HCT116 (cell line): Measurements from ENCODE around the gene PHF10. TPM values are rescaled to one million over a fixed set of nuclear protein-coding genes. Genes with fewer than 3 reads are reported as not detected.

ENCODE experiments used
- ATAC-seq: fragments of 200-7000 bp; cut with Tn5 transposase; 2 replicates; pipeline ENCODE4 v1.9.1; 2020; ENCODE audit warnings: mild to moderate bottlenecking, moderate library complexity
- BruUV-seq: library from RNA; stranded (reverse); fragments of 400-500 nt; replicated peaks from 2 replicates; lab custom pipeline; 2021; lab: Mats Ljungman, UMichigan
- CTCF ChIA-PET: fragments of 300-600 bp; sonication (Branson Sonifier 250); formaldehyde crosslinking; loops from one replicate; lab custom pipeline; 2021; ENCODE audit warnings: antibody characterized with exemption; lab: Charles Lee
- POLR2A ChIA-PET: fragments of 300-600, 350-600 bp; sonication (Branson Sonifier 250); formaldehyde crosslinking; loops from one replicate; lab custom pipeline; 2021; ENCODE audit warnings: antibody characterized with exemption; lab: Charles Lee
- RAD21 ChIA-PET, 2 experiments: fragments of 300-600 bp; sonication (Branson Sonifier 250); formaldehyde crosslinking; loops; one replicate each; lab custom pipeline; 2023; ENCODE audit warnings: low total read pairs in 2 of 2; ENCODE audit not compliant: uncharacterized antibody in 2 of 2, unreplicated experiment in 2 of 2, low non-redundant PET in 1 of 2; lab: Charles Lee
- DNase-seq: peaks from one replicate; pipeline ENCODE4 v3.0.0-alpha.2; 2010; ENCODE audit warnings: low read depth, low spot score
- H2AFZ ChIP-seq: fragments of 200-600 bp; shearing (Covaris generic), sonication (generic); 2 replicates; pipeline ENCODE4 v1.6.1; 2017; ENCODE audit warnings: low read depth, mixed run types, mixed read lengths, antibody characterized with exemption, low read length; ENCODE audit not compliant: poor library complexity, severe bottlenecking
- H3K27ac ChIP-seq: 2 replicates; pipeline ENCODE4 v1.5.1; 2012; ENCODE audit warnings: low read depth, low read length
- H3K27me3 ChIP-seq: fragments of 200-600 bp; sonication (generic); 2 replicates; pipeline ENCODE4 v1.6.1; 2016; ENCODE audit warnings: mixed run types, low read length, mixed read lengths; ENCODE audit not compliant: insufficient read depth
- H3K36me3 ChIP-seq, 2 experiments: fragments of 200-500 bp in 1 of 2; fragments of 200-600 bp in 1 of 2; sonication (Bioruptor generic) in 1 of 2; sonication (generic) in 1 of 2; 2 replicates each; pipeline versions ENCODE4 v1.5.1 to v1.6.1; 2014 to 2016; ENCODE audit warnings: low read length in 2 of 2, inconsistent platforms in 1 of 2, mixed read lengths in 1 of 2, mixed run types in 1 of 2; ENCODE audit not compliant: insufficient read depth in 2 of 2, control insufficient read depth in 1 of 2
- H3K4me1 ChIP-seq, 2 experiments: fragments of 200-600 bp in 1 of 2; sonication (generic) in 1 of 2; 2 replicates each; pipeline versions ENCODE4 v1.5.1 to v1.6.1; 2012 to 2017; ENCODE audit warnings: low read length in 2 of 2, inconsistent platforms in 1 of 2, mild to moderate bottlenecking in 1 of 2, mixed read lengths in 1 of 2, mixed run types in 1 of 2, moderate library complexity in 1 of 2; ENCODE audit not compliant: insufficient read depth in 2 of 2, control insufficient read depth in 1 of 2
- H3K4me2 ChIP-seq: fragments of 200-600 bp; sonication (generic); 2 replicates; pipeline ENCODE4 v1.6.1; 2017; ENCODE audit warnings: mixed run types, low read length, mixed read lengths
- H3K4me3 ChIP-seq, 2 experiments: fragments of 200-600 bp in 1 of 2; sonication (generic) in 1 of 2; replicated peaks in 1 of 2; 2 replicates each; pipeline ENCODE4 v1.5.1; 2011 to 2016; ENCODE audit warnings: low read length in 2 of 2, control low read depth in 1 of 2, low read depth in 1 of 2, mild to moderate bottlenecking in 1 of 2, mixed read lengths in 1 of 2, mixed run types in 1 of 2
- H3K79me2 ChIP-seq: fragments of 200-600 bp; sonication (generic); 2 replicates; pipeline ENCODE4 v1.6.1; 2017; ENCODE audit warnings: mild to moderate bottlenecking, mixed run types, low read length, moderate library complexity, mixed read lengths; ENCODE audit not compliant: insufficient read depth
- H3K9ac ChIP-seq: fragments of 200-600 bp; sonication (generic); 2 replicates; pipeline ENCODE4 v1.6.1; 2016; ENCODE audit warnings: low read length, mixed read lengths
- H3K9me2 ChIP-seq: fragments of 200-600 bp; sonication (generic), shearing (Covaris generic); 2 replicates; pipeline ENCODE4 v1.6.1; 2017; ENCODE audit warnings: mixed run types, mild to moderate bottlenecking, moderate library complexity; ENCODE audit not compliant: insufficient read depth
- H3K9me3 ChIP-seq, 2 experiments: fragments of 200-500 bp in 1 of 2; fragments of 200-600 bp in 1 of 2; sonication (Bioruptor generic) in 1 of 2; sonication (generic) in 1 of 2; 2 replicates each; pipeline ENCODE4 v1.6.1; 2014 to 2017; ENCODE audit warnings: low read length in 2 of 2, mixed read lengths in 2 of 2, inconsistent platforms in 1 of 2, low read depth in 1 of 2, mild to moderate bottlenecking in 1 of 2, mixed run types in 1 of 2, moderate library complexity in 1 of 2; ENCODE audit not compliant: control insufficient read depth in 1 of 2, insufficient read depth in 1 of 2
- H4K20me1 ChIP-seq: fragments of 200-600 bp; sonication (generic), shearing (Covaris generic); 2 replicates; pipeline ENCODE4 v1.6.1; 2017; ENCODE audit warnings: mixed run types, mild to moderate bottlenecking, moderate library complexity; ENCODE audit not compliant: insufficient read depth
- CBX3 ChIP-seq: IDR thresholded peaks from 2 replicates; pipeline ENCODE4 v1.6.1; 2012; ENCODE audit warnings: low read depth
- CEBPB ChIP-seq: IDR thresholded peaks from 2 replicates; pipeline ENCODE4 v1.6.1; 2012; ENCODE audit warnings: low read depth
- EGR1 ChIP-seq: IDR thresholded peaks from 2 replicates; pipeline ENCODE4 v1.6.1; 2012; ENCODE audit warnings: low read depth
- ELF1 ChIP-seq: IDR thresholded peaks from 2 replicates; pipeline ENCODE4 v1.6.1; 2012; ENCODE audit warnings: low read depth, borderline replicate concordance
- EZH2 ChIP-seq: fragments of 200-600 bp; sonication (generic); IDR thresholded peaks from 2 replicates; pipeline ENCODE4 v1.6.1; 2017; ENCODE audit warnings: antibody characterized with exemption, mixed run types
- EZH2phosphoT487 ChIP-seq: fragments of 200-600 bp; IDR thresholded peaks from 2 replicates; pipeline ENCODE4 v1.6.1; 2018; ENCODE audit warnings: antibody characterized with exemption, borderline replicate concordance
- JUND ChIP-seq: IDR thresholded peaks from 2 replicates; pipeline ENCODE4 v1.6.1; 2012
- POLR2A ChIP-seq: IDR thresholded peaks from 2 replicates; pipeline ENCODE4 v1.7.0; 2011; ENCODE audit warnings: borderline replicate concordance; ENCODE audit not compliant: insufficient read depth, insufficient read length; ENCODE audit errors: extremely low read depth
- POLR2AphosphoS5 ChIP-seq: IDR thresholded peaks from 2 replicates; pipeline ENCODE4 v1.6.1; 2011; ENCODE audit warnings: mild to moderate bottlenecking, low read depth, low read length, moderate library complexity
- RAD21 ChIP-seq: IDR thresholded peaks from 2 replicates; pipeline ENCODE4 v1.6.1; 2012; ENCODE audit warnings: low read depth, mild to moderate bottlenecking
- SP1 ChIP-seq: IDR thresholded peaks from 2 replicates; pipeline ENCODE4 v1.6.1; 2012; ENCODE audit warnings: low read depth
- SRF ChIP-seq: IDR thresholded peaks from 2 replicates; pipeline ENCODE4 v1.6.1; 2012; ENCODE audit warnings: low read depth
- YY1 ChIP-seq: IDR thresholded peaks from 2 replicates; pipeline ENCODE4 v1.6.1; 2011; ENCODE audit warnings: low read length, low read depth, moderate library complexity, mild to moderate bottlenecking; ENCODE audit not compliant: insufficient replicate concordance; ENCODE audit errors: extremely low read depth
- ZFX ChIP-seq: fragments of 450-650 bp; IDR thresholded peaks from 2 replicates; pipeline ENCODE4 v1.6.1; 2017
- ZNF274 ChIP-seq: fragments of 200-500 bp; sonication (Bioruptor generic); IDR thresholded peaks from 2 replicates; pipeline ENCODE4 v1.6.1; 2014; ENCODE audit warnings: mild to moderate bottlenecking, low read depth, low read length, inconsistent platforms
- intact Hi-C: fragments of 100-400 bp; cut with micrococcal nuclease; formaldehyde crosslinking; loops from 2 replicates; pipeline ENCODE4 v1.10.0; 2022
- total RNA-seq: library from RNA; stranded (reverse); gene quantifications from one replicate; pipeline ENCODE4 v1.2.1, GENCODE V29; 2021; ENCODE audit not compliant: unreplicated experiment
- TF ChIP-seq, protein P1 (sequence below): IDR thresholded peaks from 2 replicates; pipeline ENCODE4 v1.6.1; 2012
- TF ChIP-seq, protein P2 (sequence below), 3 experiments: fragments of 200-600 bp in 1 of 3; sonication (generic) in 1 of 3; IDR thresholded peaks in 2 of 3; conservative IDR thresholded peaks in 1 of 3; 2 replicates each; pipeline ENCODE4 v1.5.1; 2012 to 2017; ENCODE audit warnings: low read depth in 2 of 3, low read length in 2 of 3, antibody characterized with exemption in 1 of 3, borderline replicate concordance in 1 of 3, control low read depth in 1 of 3, mild to moderate bottlenecking in 1 of 3, mixed read lengths in 1 of 3, mixed run types in 1 of 3, moderate library complexity in 1 of 3; ENCODE audit not compliant: insufficient read depth in 1 of 3
- TF ChIP-seq, protein P3 (sequence below): IDR thresholded peaks from 2 replicates; pipeline ENCODE4 v1.6.1; 2012; ENCODE audit warnings: low read depth
- TF ChIP-seq, protein P4 (sequence below): IDR thresholded peaks from 2 replicates; pipeline ENCODE4 v1.6.1; 2011; ENCODE audit warnings: mild to moderate bottlenecking, low read length, moderate library complexity; ENCODE audit not compliant: insufficient replicate concordance; ENCODE audit errors: extremely low read depth

PHF10 gene
- total RNA-seq, 1 experiment from 2014 or later = 45.5 TPM

DNA sequence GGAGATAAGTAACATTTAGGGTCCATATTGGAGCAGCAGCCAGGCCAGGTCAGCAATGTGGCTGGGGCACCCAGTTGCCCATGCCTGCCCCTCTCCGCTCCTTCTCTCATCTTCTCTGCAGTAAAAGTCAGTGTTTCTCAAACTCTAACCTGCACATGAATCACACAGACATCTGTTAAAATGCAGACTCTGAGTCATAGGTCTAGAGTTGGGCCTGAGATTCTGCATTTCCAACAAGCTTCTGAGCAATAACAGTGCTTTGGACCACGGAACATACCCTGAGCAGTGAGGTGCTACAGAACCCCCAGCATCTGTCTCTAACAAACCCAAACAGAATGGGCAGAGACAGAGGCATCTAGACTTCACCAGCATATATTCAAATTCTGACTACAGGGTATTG lies 10.1 kb downstream of the PHF10 start:
- no peak for DNase-seq

More for the DNA sequence above, 10.1 kb downstream of the PHF10 start:
- peaks cover 20% of the 10 kb centered on the region for H3K79me2 ChIP-seq
- ChIA-PET POLR2A (no interaction called here), CTCF (no interaction called here), RAD21 (no interaction called here)
- intact Hi-C loops = no loop called here
- no peaks in the 10 kb centered on the region for H4K20me1 ChIP-seq
- H3K27me3 ChIP-seq = no peaks in the 10 kb centered on the region
- no peak overlapping the region for H3K4me3 ChIP-seq
- TF ChIP-seq ZFX (no peak), YY1 (no peak), EZH2phosphoT487 (no peak), ELF1 (no peak), CEBPB (no peak), POLR2AphosphoS5 (no peak), POLR2A (no peak), ZNF274 (no peak), EZH2 (no peak), SP1 (no peak), JUND (no peak), SRF (no peak), EGR1 (no peak), CBX3 (no peak), RAD21 (no peak)
- TF ChIP-seq, protein P1, sequence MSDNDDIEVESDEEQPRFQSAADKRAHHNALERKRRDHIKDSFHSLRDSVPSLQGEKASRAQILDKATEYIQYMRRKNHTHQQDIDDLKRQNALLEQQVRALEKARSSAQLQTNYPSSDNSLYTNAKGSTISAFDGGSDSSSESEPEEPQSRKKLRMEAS = no peak
- TF ChIP-seq, protein P2, sequence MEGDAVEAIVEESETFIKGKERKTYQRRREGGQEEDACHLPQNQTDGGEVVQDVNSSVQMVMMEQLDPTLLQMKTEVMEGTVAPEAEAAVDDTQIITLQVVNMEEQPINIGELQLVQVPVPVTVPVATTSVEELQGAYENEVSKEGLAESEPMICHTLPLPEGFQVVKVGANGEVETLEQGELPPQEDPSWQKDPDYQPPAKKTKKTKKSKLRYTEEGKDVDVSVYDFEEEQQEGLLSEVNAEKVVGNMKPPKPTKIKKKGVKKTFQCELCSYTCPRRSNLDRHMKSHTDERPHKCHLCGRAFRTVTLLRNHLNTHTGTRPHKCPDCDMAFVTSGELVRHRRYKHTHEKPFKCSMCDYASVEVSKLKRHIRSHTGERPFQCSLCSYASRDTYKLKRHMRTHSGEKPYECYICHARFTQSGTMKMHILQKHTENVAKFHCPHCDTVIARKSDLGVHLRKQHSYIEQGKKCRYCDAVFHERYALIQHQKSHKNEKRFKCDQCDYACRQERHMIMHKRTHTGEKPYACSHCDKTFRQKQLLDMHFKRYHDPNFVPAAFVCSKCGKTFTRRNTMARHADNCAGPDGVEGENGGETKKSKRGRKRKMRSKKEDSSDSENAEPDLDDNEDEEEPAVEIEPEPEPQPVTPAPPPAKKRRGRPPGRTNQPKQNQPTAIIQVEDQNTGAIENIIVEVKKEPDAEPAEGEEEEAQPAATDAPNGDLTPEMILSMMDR (IDR thresholded peaks at IDR 0.05 in 2 of 3, conservative IDR thresholded peaks at IDR 0.05 in 1 of 3; ENCODE audit: borderline replicate concordance in 1 of 3, insufficient read depth in 1 of 3, low read depth in 2 of 3, low read length in 2 of 3) = no peak
- TF ChIP-seq, protein P3, sequence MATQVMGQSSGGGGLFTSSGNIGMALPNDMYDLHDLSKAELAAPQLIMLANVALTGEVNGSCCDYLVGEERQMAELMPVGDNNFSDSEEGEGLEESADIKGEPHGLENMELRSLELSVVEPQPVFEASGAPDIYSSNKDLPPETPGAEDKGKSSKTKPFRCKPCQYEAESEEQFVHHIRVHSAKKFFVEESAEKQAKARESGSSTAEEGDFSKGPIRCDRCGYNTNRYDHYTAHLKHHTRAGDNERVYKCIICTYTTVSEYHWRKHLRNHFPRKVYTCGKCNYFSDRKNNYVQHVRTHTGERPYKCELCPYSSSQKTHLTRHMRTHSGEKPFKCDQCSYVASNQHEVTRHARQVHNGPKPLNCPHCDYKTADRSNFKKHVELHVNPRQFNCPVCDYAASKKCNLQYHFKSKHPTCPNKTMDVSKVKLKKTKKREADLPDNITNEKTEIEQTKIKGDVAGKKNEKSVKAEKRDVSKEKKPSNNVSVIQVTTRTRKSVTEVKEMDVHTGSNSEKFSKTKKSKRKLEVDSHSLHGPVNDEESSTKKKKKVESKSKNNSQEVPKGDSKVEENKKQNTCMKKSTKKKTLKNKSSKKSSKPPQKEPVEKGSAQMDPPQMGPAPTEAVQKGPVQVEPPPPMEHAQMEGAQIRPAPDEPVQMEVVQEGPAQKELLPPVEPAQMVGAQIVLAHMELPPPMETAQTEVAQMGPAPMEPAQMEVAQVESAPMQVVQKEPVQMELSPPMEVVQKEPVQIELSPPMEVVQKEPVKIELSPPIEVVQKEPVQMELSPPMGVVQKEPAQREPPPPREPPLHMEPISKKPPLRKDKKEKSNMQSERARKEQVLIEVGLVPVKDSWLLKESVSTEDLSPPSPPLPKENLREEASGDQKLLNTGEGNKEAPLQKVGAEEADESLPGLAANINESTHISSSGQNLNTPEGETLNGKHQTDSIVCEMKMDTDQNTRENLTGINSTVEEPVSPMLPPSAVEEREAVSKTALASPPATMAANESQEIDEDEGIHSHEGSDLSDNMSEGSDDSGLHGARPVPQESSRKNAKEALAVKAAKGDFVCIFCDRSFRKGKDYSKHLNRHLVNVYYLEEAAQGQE = no peak
- TF ChIP-seq, protein P4, sequence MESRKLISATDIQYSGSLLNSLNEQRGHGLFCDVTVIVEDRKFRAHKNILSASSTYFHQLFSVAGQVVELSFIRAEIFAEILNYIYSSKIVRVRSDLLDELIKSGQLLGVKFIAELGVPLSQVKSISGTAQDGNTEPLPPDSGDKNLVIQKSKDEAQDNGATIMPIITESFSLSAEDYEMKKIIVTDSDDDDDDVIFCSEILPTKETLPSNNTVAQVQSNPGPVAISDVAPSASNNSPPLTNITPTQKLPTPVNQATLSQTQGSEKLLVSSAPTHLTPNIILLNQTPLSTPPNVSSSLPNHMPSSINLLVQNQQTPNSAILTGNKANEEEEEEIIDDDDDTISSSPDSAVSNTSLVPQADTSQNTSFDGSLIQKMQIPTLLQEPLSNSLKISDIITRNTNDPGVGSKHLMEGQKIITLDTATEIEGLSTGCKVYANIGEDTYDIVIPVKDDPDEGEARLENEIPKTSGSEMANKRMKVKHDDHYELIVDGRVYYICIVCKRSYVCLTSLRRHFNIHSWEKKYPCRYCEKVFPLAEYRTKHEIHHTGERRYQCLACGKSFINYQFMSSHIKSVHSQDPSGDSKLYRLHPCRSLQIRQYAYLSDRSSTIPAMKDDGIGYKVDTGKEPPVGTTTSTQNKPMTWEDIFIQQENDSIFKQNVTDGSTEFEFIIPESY = no peak
- no peaks in the 10 kb centered on the region for H3K4me1 ChIP-seq
- H3K27ac ChIP-seq = no peak overlapping the region
- no peak overlapping the region for H3K4me2 ChIP-seq
- H3K9me3 ChIP-seq = no peaks in the 10 kb centered on the region
- no peak for ATAC-seq
- H3K36me3 ChIP-seq = peaks cover 13 to 21% of the 10 kb centered on the region in 2 experiments; a peak in 2 of 4 replicates
- H2AFZ ChIP-seq = no peak overlapping the region
- BruUV-seq = no TSS peak
- no peak overlapping the region for H3K9ac ChIP-seq
- H3K9me2 ChIP-seq = no peaks in the 10 kb centered on the region
